GM18870 (cell line): ENCODE measurements around the gene HUS1.
"Not testable (repeated sequence)": the region's sequence is repeated elsewhere in the genome, so short reads cannot be mapped to it uniquely, and the experiment has no call there.

Source experiments
- ATAC-seq: cut with Tn5 transposase; IDR thresholded peaks from one replicate; pipeline ENCODE4 v1.9.1; 2021; ENCODE audit warnings: moderate library complexity; ENCODE audit not compliant: unreplicated experiment

HUS1 gene

DNA sequence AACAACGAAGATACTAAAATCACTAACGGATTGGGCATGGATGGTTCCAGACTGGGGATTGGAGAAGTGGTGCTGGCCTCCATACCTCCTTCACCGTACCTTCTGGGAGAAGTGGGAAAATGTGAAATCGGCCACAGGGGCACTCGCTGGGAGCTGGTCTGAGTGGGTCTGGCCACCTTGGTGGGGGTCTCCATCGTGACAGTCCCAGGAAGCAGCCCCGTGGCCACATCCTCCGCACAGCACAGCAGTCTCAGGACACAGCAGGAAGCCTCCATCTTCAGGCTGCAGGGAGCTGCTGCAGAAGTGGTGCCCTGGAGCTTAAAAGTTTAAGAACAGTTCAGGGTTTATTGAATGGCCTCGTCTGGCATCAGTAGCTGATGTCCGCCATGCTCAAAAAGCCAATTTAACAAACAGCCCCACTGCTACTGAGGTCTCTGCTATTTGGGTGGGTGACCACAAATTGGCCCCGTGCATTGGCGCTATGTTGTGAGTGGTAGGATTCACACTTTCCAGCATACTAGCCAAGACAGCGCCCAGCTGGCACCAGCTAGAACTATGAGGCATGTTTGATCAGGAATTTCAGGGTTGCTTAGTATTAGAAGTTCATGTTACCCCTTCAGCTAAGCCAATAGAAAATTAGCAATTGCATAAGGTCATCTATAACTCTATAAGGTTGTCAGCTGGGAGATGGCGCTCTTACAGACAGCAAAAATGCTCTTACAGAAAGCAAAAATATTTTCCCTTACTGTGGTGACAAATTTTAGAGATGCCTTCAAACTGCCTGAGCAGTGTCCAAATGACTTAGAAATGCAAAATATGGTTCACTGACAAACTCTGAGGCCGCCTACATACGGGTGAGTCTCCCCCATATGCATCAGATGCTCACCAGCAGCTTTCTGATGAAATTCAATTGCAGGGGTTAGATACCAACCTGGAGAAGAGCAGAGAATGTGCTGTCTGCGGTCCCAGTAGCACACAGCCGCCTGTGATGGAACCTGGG is 48.1 kb downstream of the HUS1 start:
- no peak for ATAC-seq

GRCh38 chr7:47924266-47924665 is 55.1 kb downstream of the HUS1 start:
- no peak for ATAC-seq

- ATAC-seq: not testable (repeated sequence)
These were observed 56.1 kb downstream of the HUS1 start for GRCh38 chr7:47923081-47923875.

- ATAC-seq: not testable (repeated sequence)
These were observed 62.9 kb downstream of the HUS1 start for GRCh38 chr7:47916514-47916913.

GRCh38 chr7:47915616-47915976 is 63.8 kb downstream of the HUS1 start:
- no peak for ATAC-seq

DNA sequence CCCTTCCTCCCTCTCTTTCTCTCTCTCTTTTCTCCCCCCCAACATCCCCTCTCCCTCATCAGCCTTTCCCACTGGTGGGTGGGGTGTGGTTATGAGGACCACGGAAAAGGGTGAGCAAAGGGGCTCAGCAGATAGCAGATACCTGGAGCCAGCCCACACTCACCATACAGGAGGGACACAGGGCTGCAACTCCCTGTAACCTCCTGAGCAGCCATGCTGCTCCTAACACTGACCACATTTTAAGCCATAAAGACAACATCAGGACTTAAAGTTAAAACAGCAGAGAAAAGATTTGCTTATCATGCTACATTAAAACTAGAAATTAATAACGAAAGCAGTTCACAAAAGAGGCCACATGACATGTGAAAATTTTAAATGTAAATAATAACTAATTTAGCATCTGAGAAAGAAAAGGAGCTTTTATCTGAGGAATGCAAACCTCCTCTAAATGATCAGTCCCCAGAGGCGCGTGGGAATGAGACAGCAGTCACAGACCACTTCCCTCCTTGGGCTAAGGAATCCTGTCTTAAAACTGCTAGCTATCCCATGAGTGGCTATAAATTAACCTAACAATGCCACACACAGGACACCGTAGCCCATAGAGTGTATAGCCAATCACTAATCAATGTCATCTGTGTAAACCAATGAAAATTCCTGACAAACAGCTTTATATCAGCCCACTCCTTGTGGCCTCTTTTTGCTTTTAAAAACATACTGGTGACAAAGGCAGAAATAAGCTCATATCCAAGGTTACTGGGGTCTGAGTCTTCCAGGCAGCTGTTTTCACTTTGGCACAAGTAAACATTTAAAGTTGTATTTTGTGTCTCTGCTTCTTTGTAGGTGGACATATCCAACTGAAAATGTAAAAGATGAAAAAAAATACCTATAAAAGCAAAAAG is 64.4 kb downstream of the HUS1 start:
- ATAC-seq: no peak
